GOT3 (cell line): ENCODE data around the gene LAMB4.
"Not testable (repeated sequence)": the region's sequence is repeated elsewhere in the genome, so short reads cannot be mapped to it uniquely, and the experiment has no call there.

ENCODE experiments used
- DNase-seq: peaks from one replicate; lab custom pipeline; 2025; ENCODE audit warnings: mixed read lengths; lab: John Stamatoyannopoulos, UW

The LAMB4 gene

DNA sequence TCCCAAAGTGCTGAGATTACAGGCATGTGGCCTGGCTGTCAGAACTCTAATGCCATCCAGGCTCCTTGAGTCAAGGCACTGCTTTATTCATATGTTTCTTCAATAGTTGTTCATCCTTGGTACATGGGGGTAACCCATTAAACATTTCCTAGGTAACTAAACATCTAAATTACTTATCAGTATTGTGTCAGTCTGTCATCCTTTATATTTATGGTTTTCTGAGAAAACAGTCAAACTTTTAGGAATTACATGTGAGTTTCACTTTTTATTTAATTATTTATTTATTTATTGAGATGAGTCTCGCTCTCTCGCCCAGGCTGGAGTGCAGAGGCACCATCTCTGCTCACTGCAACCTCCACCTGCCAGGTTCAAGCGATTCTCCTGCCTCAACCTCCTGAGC, 81.7 kb downstream of the LAMB4 start:
- no peak for DNase-seq

DNA sequence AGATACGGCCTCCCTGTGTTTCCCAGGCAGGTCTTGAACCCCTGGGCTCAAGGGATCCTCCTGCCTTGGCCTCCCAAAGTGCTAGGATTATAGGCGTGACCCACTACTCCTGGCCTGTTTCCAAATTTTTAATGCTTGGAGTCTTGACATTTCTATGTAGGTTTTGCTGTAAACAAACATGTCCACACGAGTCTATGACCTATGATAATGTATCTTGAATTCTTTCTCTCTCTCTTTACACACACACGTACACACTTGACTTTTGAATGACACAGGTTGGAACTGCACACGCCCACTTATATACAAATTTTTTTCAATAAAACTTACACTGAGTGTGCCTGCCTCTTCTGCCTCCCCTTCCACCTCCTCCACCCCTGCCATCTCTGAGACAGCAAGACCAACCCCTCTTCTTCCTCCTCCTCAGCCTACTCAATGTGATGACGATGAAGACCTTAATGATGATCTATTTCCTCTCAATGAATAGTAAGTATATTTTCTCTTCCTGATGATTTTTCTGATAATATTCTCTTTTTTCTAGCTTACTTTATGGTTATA, 83.1 kb downstream of the LAMB4 start:
- DNase-seq, result no peak

DNA sequence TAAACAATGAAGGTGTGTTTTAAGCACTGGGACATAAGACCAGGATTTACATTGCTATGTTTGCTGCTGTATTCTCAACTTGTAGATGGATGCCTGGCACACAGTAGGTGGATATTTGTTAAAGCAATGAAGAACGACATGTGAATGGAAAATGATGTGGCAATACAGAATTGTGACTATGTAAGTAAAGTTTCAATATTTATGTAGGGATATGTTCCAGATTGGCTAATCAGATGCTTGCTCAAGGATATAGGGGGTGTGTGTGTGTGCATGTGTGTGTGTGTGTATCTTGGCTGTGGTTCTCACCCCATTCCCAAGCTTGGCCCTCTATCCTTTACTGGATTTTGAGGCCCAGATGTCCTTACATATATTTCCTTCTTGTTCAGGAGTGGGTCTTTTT, 84.5 kb downstream of the LAMB4 start:
- DNase-seq, result no peak

DNA sequence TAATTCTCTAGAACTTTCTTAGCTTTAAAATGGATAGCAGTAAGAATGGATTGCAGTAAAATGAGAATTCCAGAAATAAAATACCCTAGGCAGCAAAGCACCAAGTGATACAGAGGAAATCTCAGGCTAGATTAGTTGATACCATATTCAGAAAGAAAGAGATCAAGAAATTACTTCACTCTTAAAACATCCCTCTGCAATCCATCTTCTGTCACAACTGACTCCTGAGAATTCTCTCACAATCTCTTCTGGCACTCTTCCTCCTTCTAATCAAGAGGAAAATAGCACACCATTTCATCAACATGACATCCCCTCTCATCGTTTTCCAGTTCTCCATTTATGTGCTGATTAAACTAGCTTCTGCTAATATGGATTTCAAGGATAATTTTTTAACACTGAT, 85.0 kb downstream of the LAMB4 start:
- DNase-seq, result no peak

DNA sequence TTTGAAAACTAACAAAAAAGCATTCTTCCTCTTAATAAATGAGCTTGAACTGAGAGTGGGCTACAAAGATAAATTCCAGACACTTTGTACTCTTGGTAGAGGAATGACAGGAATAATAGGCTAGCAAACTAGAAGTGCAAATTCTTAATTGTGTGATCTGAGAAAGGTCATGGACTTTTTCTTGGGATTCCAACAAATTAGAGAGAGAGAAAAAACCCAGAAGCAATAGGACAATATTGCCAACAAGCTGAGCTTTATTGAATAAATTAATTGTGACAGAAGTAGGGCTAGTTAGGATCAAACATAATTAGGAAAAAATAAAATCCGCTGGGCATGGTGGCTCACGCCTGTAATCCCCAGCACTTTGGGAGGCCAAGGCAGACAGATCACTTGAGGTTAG, 85.8 kb downstream of the LAMB4 start:
- DNase-seq, result no peak

DNA sequence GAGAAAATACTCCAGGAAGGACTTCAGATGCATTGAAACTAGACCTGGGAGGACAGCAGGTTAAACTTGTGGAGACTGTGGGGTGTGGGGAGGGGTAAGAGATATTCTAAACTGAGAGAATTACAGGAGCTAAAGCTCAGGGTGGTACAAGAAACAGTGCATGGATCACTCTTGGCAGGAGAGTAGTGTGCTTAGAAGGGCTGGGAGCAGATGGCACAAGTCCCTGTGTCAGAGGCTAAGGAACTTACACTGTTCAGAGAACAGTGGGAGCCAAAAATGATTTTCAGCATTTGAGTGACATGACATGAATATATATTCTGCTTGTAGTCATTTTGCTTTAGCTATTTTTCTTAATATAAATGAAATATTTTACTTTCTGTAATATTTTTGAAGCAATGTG, 91.2 kb downstream of the LAMB4 start:
- DNase-seq, result no peak

DNA sequence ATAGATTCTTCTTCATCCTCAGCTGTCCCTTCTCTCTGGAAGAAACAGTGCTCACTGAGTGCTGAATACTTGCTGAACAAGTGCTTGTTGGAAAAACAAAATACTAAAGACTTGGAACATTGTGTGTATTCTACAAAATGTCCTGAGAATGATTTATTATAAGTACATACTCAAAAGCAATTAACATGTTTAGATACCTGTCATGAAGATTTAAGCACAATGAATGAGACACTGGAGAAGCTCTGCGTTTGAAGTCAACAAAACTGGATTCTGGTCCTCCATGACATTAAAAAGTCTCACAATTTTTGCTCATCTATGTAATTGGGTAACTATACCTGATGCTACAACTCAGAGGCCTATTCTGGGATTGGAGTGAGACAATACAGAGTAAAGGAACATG, 92.4 kb downstream of the LAMB4 start:
- DNase-seq, result no peak

DNA sequence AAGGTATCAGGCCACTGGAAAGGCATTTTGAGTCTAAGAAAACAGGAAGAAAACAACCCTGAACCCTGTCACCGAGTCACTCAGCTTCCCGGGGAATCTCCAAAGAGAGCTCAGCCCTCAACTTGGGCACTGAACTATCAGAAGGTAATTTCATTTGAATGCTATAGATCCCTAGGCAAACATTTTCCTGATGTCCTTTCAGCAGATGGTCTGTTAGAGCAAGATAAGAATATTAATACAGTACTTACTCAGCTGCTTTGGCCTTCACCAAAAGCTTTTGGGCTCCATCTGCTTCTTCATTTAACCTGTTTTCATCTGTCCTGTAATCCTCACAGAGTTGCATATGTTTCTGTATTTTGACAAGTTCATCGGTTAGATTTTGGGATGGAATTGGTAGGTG, 93.0 kb downstream of the LAMB4 start:
- no peak for DNase-seq

DNA sequence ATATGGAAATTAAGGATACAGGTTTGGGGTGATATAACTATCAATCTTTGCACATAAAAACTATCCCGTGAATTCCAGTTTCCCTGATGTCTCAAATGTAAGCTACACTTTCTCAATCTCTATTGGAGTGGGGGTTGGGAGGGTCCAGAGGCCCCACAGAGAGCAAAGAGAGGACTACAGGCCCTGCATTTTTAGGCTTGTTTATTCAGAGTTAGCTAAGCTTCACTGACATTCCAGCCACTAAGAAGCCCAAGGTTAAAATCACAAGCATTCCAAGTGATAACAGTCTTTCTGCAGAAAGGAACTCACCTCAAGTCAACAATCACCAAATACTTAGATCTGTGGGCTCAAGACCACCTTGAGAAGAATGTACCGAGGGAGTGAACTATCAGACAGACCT, 95.6 kb downstream of the LAMB4 start:
- no peak for DNase-seq

DNA sequence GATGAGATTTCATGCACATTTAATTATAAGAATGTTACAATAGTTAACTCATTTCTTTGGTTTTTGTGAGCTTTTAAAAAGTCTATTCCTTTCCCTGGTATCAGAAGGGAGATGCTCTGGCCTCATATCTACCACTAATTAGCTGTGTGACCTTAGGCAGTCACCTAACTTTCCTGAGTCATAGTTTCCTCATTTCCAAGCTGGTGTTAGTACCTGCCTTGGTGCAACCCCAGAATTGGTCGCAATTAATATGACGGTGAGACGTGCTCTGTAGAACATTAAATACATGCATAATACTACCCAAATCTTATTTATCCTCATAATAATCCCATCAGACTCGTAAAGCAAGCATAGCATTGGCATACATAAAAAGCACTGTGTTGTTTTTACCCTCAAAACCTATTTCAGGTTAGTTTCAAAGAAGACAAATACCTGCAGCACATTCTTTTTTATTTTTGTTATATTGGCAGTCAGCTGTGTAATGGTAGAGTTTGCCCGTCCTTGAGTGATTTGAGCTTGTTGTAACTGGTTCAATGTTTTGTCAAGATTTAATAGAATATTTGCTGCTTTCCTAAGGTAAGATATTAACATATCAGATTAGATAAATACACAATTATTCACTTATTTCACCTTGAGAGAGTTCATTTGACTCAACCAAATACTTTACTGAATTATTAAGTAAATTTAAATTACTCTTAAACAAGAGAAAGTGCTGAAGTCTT, 96.2 kb downstream of the LAMB4 start:
- no peak for DNase-seq

DNA sequence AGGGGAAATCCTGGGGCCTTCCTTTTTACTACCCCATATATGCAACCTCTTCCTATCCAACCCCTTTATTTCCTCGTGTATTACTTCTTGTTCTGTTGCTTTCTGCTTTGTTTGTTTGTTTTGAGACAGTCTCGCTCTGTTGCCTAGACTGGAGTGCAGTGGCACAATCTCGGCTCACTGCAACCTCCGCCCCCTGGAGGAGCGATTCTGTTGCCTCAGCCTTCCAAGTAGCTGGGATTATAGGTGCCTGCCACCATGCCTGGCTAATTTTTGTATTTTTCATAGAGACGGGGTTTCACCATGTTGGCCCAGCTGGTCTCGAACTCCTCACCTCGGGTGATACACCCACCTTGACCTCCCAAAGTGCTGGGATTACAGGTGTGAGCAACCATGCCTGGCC, 96.9 kb downstream of the LAMB4 start:
- DNase-seq, result not testable (repeated sequence)

DNA sequence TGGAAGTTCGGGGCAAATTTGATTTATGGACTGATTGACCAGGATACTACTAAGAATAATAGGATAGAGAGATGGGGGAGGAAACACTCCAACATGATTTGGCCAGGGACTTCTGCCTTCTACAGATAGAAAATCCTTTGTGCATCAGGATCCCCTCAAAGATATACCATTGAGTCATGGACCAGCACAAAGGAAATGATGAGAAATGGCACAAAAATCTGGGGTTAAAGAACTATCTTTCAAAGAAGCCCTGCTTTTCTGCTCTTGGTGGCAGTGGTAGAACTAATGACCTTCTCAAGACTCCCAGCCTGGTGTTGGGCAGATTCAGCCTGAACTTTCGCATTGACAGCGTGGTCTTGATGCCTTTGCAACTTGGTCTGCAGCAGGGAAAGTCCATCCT, 99.6 kb downstream of the LAMB4 start:
- DNase-seq, result no peak

DNA sequence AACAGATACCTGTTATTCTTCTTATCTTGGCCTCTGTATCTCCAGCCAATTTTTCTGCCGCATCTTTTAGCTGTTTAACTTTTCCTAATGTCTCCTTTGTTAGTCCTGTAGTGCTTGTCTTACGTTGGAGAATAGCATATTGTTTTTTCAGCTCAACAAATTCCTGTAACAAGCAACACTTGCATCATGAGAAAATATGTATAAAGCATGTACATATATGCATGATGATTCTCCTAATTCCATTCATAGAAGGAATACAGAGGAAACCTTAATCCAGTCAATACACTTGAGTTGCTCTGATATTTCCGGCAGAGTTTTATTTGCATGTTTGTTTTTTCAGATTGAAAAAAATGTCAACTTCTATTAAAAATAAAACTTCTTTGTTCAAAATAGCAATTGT, 101.1 kb downstream of the LAMB4 start:
- no peak for DNase-seq

DNA sequence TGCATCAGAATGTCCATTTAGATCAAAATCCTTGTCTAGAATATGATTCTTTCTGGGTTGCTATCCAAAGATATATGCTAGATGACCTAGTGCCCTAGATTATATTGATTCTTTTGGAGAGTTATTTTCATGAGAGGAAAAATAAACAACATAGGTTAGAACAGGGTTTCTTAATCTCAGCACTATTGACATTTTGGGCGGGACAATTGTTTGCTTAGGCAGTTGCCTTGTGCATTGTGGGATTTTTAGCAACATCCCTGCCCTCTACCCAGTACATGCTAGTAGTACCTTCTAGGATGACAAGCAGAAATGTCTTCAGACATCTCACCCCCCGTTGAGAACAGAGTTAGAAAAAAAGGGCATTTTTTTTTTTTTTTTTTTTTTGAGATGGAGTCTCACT, 102.0 kb downstream of the LAMB4 start:
- DNase-seq, result no peak

DNA sequence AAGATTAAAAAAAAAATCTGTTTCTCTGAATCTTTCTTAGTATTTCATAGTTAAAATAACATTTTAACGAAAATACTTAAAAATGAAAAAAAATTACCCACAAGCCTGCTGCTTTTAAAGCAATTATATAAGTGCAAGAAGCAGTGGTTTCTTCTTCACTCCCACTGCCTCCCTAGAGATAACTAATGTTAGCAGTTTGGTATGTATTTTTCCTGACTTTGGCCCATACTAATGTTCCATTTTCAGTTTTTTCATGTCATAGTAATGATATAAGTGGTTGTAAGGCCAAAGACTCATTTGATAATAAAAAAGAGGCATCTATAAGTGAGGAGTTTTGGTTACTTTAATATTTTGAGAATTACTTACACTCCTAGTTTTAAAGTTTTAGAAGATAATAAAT, 102.9 kb downstream of the LAMB4 start:
- no peak for DNase-seq

DNA sequence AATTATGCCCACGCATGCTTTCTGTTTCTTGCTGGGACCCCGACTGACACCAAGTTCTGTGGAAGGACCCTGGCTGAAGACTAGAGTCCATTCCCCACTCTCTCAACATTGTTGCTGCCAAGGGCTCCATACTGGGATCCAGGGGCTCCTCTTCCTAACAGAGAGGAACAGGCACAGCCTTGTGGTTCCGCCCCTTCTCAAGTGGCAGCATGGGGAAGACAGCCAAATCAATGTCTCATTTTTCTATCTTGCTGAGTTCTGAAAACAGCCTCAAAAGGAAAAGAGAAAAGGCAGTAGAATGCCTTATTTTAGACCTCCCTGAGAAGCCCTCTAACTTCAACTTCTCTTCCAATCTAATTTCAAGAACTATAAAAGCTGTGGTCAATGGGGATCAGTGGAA, 103.5 kb downstream of the LAMB4 start:
- DNase-seq, result no peak

DNA sequence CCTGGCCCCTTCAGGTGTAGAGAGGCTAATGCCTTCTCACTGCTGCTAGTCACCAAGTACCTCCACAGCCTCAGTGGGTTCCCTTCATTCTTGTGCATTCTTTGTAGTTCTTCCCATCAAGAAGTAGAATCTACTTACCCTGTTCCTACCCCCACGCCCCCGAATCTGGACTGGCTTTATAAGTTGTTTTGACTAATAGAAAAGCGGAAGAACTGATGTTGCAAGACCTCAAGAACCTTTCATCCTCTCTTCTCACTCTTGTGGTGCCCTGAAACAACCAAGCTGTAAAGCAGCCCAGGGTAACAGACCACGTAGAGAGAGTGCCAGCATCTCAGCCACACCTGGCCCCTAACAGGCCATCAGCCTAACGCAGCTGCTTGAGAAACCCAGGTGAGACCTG, 104.0 kb downstream of the LAMB4 start:
- DNase-seq, result no peak

DNA sequence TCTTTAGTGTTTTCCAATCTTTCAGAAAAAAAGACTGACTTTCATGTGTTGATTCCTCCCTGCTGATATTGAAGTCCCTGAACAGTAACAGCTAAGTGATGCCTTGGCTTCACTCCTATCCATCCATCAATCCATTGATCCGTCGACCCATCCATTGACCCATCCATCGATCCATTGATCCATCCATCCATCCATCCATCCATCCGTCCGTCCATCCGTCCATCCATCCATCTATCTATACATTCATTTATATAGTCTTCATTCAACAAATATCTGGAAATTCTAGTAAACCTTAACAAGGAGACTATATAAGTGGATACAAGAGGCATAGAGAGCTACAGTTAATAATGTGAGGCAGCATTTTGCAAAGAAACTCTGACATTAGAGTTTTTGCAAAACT, 105.6 kb downstream of the LAMB4 start:
- no peak for DNase-seq

DNA sequence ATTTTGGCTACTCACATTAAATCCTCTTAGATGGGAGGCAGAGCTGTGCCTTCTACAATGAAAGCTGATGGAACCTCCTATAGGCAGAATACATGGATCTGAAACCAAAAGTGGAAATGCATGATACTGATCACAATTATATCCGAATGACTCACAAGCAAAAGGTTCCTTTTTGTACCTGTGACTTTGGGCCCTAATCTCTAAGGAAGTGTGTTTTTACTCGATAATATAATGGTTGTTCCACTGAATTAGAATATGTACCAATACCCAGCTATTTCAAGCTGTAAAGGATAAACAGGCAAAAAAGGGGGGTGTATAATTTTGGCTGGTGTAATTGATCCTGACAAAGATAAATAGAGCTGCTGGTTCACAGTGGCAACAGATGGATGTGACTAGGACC, 109.6 kb downstream of the LAMB4 start:
- no peak for DNase-seq

DNA sequence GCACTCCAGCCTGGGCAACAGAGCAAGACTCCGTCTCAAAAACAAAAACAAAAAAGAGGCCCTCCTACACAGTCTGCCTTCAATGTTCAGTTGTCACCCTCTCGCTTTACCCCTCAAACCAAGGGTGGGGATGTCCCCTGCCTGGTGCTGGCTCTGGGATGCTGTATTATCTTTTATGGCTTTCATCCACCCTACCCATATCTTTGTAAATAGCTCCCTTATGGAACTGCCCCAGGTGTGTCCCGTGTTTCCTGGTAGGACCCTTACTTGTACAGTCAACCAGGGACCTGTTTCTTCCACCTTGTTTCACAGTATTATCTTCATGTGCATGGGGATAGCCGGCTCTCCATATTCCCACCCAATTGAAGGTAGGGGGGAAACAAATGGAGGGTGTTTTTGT, 111.5 kb downstream of the LAMB4 start:
- DNase-seq, result no peak

DNA sequence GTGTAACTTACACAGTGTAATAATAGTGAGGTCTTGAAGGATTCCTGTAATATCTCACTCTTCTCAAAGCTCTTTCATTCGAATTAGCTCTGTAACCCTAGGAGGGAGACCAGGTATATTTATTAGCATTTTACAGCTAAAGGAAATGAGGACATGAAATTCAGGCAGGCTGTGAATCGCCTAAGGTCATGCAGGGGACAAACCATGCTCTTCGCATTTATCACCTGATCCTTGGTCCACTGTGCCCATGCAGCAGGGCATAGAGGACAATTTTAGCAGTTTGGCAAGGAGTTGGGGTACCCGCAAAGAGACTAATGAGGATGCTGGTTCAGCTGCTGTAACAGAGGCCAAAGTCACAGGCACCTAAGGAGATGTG, 112.4 kb downstream of the LAMB4 start:
- no peak for DNase-seq

DNA sequence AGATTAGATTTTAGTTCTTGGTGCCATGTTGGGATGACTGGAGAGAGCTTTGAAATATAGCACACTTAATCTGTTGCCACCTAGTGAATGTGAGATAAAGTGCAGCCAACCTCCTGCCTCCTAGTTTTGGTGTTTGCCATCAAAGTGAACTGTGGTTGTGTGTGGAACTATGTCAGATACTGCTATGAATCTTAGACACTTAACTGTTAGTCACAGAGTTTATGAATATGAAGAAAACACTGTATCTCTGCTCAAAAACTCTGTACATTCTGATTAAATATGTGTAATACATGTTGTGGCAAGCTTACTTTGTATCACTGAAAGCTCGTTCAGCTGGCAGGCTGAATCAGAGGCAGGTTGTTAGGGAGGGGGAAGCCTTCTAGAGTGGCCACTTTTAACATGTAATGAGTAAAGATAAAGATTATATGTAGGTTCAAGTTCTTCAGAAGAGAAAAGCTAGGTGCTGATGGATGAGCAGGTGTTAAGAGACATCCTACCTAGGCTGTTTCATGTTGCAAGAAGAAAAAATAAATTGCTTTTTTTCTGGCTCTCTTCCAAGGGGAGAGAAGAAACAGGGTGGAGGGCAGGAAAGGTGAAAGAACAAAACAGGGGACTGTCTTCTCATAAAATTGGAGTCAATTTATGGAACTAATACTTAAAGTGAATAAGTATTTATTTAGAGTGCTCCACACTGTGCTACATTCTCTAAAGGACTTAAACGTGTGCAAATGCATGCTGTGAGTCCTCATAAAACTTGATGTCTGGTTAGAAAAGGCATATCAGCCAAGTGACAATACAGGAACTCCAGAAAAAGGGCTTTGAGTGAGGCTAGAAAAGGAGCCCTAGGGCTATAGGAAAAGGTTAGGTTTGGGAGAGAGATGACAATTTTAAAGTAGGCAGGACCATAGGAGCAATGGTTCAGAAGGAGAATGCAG, 113.1 kb downstream of the LAMB4 start:
- no peak for DNase-seq

DNA sequence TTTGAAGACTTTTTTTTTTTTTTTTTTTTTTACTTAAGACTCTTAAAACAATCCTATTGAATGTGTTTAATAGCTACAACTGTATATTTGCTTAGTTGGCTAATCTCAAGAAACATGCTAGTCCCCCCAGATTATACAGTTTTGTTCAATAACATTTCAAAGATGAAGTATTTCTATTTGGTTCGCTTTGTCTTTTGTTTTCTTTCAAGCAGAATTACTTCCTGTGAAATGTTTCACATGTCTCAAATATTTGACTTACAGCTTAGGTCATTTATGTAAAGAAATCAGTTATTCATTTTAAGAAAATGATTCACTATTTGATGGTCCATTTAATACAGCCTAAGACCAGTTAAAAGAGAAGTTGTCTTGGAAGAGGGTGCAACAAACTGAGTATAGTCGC, 114.4 kb downstream of the LAMB4 start:
- DNase-seq, result no peak
